HepG2 (cell line): ENCODE results near the gene OTUD1.

Source experiments
- EZH2 ChIP-seq: conservative IDR thresholded peaks from 2 replicates; pipeline ENCODE4 v1.6.1; 2012; ENCODE audit warnings: mild to moderate bottlenecking, low read depth, low read length, moderate library complexity
- TF ChIP-seq, protein P1 (sequence below): IDR thresholded peaks from 2 replicates; pipeline ENCODE4 v1.6.1; 2012; ENCODE audit warnings: low read depth, low read length, improper control_type of control experiment
- TF ChIP-seq, protein P2 (sequence below): sonication (generic); formaldehyde crosslinking; IDR thresholded peaks from 2 replicates; pipeline ENCODE4 v1.5.0; 2020; ENCODE audit warnings: mild to moderate bottlenecking, missing genetic modification reagents, moderate library complexity

DNA sequence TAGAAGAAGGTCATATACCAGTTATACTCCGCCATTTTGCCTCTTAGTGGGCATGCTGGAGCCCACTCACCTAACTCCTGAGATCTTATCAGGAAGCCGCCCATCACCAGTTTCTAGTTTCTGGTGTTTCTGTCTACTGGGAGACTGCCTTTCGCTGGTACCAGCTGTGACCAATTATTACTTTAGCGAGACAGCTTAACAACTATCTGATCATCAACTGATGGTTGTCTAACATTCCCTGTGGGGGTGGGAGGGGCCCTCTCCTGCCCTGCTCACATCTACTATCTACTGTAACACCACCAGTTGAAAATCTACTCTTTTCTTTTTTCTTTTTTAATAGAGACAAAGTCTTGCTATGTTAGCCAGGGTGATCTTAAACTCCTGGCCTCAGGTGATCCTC, 48.1 kb upstream of the OTUD1 start:
- no peak for TF ChIP-seq EZH2
- TF ChIP-seq, protein P1, sequence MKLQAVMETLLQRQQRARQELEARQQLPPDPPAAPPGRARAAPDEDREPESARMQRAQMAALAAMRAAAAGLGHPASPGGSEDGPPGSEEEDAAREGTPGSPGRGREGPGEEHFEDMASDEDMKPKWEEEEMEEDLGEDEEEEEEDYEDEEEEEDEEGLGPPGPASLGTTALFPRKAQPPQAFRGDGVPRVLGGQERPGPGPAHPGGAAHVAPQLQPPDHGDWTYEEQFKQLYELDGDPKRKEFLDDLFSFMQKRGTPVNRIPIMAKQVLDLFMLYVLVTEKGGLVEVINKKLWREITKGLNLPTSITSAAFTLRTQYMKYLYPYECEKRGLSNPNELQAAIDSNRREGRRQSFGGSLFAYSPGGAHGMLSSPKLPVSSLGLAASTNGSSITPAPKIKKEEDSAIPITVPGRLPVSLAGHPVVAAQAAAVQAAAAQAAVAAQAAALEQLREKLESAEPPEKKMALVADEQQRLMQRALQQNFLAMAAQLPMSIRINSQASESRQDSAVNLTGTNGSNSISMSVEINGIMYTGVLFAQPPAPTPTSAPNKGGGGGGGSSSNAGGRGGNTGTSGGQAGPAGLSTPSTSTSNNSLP: no peak
- TF ChIP-seq, protein P2, sequence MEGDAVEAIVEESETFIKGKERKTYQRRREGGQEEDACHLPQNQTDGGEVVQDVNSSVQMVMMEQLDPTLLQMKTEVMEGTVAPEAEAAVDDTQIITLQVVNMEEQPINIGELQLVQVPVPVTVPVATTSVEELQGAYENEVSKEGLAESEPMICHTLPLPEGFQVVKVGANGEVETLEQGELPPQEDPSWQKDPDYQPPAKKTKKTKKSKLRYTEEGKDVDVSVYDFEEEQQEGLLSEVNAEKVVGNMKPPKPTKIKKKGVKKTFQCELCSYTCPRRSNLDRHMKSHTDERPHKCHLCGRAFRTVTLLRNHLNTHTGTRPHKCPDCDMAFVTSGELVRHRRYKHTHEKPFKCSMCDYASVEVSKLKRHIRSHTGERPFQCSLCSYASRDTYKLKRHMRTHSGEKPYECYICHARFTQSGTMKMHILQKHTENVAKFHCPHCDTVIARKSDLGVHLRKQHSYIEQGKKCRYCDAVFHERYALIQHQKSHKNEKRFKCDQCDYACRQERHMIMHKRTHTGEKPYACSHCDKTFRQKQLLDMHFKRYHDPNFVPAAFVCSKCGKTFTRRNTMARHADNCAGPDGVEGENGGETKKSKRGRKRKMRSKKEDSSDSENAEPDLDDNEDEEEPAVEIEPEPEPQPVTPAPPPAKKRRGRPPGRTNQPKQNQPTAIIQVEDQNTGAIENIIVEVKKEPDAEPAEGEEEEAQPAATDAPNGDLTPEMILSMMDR (CRISPR knock-in tag): no peak
